GM19452 (cell line): Measurements from ENCODE around the gene XRCC1.
A peak's percentile ranks its signal among the peaks of the same experiment; 100 is the strongest.

Experiments used
- ATAC-seq: cut with Tn5 transposase; IDR thresholded peaks from one replicate; pipeline ENCODE4 v1.9.1; 2021; ENCODE audit not compliant: unreplicated experiment

XRCC1 gene

GRCh38 chr19:43581467-43581866 is 6.1 kb upstream of the XRCC1 start:
- no peak for ATAC-seq

- ATAC-seq = no peak
These were observed 3.5 kb upstream of the XRCC1 start for GRCh38 chr19:43578787-43579186.

- ATAC-seq = no peak
These were observed 890 bp upstream of the XRCC1 start for GRCh38 chr19:43575955-43576878.

GRCh38 chr19:43574424-43575155 is 737 bp downstream of the XRCC1 start:
- no peak for ATAC-seq

- ATAC-seq = no peak
These were observed 3.1 kb downstream of the XRCC1 start for GRCh38 chr19:43572171-43572588.

GRCh38 chr19:43570174-43570791 is 5.0 kb downstream of the XRCC1 start:
- ATAC-seq = no peak

GRCh38 chr19:43569657-43570056 is 5.7 kb downstream of the XRCC1 start:
- no peak for ATAC-seq

GRCh38 chr19:43564800-43565199 is 10.5 kb downstream of the XRCC1 start:
- ATAC-seq = no peak

- ATAC-seq = no peak
These were observed 11.4 kb downstream of the XRCC1 start for GRCh38 chr19:43563816-43564457.

GRCh38 chr19:43562698-43563241 is 12.6 kb downstream of the XRCC1 start:
- peak; percentile 77 for ATAC-seq

- ATAC-seq = no peak
These were observed 13.1 kb downstream of the XRCC1 start for GRCh38 chr19:43562226-43562697.

GRCh38 chr19:43561139-43561970 is 14.0 kb downstream of the XRCC1 start:
- no peak for ATAC-seq

- no peak for ATAC-seq
These were observed 14.6 kb downstream of the XRCC1 start for GRCh38 chr19:43560687-43561086.

- no peak for ATAC-seq
These were observed 20.0 kb downstream of the XRCC1 start for GRCh38 chr19:43555185-43555770.

GRCh38 chr19:43554317-43554895 is 20.9 kb downstream of the XRCC1 start:
- ATAC-seq = no peak

- no peak for ATAC-seq
These were observed 21.7 kb downstream of the XRCC1 start for GRCh38 chr19:43553656-43554055.

GRCh38 chr19:43552616-43553015 is 22.7 kb downstream of the XRCC1 start:
- no peak for ATAC-seq

GRCh38 chr19:43552198-43552450 is 23.2 kb downstream of the XRCC1 start:
- no peak for ATAC-seq

GRCh38 chr19:43551399-43552197 is 23.7 kb downstream of the XRCC1 start:
- no peak for ATAC-seq
